Pericardium fibroblast (primary cell): Measurements from ENCODE around the gene FLYWCH2. TPM values are rescaled to one million over a fixed set of nuclear protein-coding genes. Genes with fewer than 3 reads are reported as not detected.

Source experiments
- total RNA-seq: library from RNA; depleted of rRNA; stranded (reverse); fragments of >200 nt; gene quantifications from 2 replicates; pipeline ENCODE4 v1.2.3, GENCODE V29; 2015

FLYWCH2 gene, protein sequence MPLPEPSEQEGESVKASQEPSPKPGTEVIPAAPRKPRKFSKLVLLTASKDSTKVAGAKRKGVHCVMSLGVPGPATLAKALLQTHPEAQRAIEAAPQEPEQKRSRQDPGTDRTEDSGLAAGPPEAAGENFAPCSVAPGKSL
- total RNA-seq = 74.9 and 165 TPM in 2 replicates

DNA sequence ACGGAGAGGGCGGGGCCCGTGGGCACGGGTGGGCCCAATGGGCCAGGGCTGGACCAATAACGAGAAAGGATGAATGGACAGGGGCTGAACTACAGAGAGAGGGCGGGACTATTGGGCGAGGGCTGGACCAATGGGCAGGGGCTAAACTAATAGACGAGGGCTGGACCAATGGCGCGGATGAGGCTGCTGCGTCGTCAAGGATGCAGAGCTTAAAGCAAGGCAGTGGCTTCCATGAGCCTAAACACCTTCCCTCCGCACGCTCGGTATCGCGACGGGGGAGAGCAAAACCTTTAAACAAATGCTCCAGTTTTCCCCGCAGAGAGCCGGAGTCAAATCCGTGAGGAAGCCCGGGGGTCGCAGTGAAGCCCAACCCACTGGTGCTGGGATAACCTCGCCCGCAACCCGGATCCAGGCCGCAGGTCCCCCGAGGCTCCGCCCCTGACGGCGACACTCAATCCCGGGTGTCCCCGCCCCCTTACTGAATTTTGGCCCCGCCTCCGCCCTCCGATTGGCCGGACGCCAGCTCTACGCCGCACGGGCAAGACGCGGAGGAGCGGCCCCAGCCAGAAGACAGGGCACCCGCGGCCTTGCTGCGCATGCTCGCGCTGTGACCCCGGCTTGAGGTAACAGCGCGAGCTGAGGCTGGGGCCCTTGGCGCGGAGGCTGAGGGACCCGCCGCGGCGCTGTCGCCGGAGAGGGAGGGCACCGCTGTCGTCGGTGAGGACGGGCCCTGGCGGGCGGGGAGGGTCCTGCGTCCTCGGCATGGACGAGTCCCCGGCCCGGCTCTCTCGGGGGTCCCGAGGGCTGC, at the start of gene FLYWCH2:
Gene FLYWCH2 (plus strand): TSS at position 566 of the 808 bp plus-strand sequence. CDS start 13,235 bp downstream, outside the sequence.

DNA sequence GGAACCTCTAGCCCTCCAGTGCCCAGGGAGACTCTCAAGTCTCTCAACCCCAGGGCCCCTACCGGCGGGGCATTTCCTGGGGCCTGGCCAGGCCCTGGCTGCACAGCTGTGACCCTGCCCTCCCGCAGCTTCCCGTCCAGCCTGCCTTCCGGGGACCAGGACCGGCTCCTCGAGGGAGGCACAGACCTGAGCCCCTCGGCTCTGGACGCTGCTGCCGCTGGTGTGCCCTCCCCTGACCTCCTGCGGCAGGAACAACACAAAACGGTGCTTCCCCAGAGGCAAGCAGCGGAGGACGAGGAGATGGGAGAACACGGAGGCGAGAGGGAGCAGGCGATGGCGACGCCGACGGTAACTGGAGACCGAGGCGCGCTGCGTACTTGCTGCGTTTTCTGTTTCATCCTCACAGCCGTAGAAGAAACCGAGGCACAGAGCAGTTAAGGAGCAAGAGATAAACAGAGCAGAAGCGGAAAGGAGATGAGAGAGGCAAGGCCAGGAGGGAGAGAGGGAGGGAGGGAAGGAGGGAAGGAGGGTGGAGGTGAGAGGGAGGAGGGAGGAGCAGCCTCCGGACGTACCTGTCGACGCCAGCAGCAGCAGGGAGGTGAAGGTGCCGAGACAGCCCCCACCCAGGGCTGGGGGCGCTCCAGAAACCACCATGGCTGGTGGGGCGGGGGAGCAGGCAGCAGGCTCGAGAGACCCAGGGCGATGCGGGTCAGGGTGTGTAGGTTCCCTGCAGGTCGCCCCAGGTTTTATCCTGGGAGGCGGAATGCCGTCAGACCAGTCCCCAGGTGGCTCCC, 25.4 kb upstream of the FLYWCH2 start, which contains the start of gene PRSS22:
Gene PRSS22 (minus strand): TSS at position 720 of the 794 bp plus-strand sequence. CDS start 66 bp downstream, at position 654.

DNA sequence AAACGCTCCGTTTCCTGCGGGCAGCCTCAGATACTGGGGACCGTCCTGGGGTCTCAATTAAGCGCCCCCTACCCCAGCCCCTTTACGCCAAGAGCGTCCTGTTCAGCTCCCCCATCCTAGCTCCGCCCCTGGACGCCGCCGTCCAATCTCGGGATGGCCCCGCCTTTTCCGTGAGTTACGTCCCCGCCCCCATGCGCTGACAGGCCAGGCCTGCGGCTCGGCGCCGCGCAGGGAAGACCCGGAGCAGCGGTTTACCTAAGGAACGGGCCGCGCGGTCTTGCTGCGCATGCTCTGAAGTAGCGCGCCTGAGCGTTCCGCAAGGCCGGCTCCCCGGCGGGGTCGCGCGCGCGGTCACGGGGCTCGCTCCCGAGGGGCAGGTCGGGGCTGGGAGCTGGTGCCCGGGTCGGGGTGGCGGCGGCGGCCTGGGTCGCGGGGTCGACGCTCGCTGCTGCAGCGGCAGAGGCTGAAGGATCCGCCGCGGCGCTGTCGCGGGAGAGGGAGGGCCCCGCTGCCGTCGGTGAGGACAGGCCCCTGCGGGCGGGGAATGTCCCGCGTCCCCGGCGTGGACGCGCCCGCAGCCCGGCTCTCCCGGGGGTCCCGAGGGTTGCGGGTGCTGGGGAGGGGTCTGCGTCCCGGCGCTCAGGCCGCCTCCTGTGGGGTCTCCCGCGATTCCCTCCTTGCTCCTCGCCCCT, 28.8 kb downstream of the FLYWCH2 start, which contains the start of gene FLYWCH1:
Gene FLYWCH1 (plus strand): TSS at position 294 of the 692 bp plus-strand sequence. CDS start 17,755 bp downstream, outside the sequence.

Other genes with a start within 250 kb of the FLYWCH2 start
- gene KCTD5, start 200.7 kb upstream of the FLYWCH2 start, total RNA-seq = 19.1 and 28.0 TPM in 2 replicates
- gene PRSS27, start 163.0 kb upstream of the FLYWCH2 start, total RNA-seq = 0.23 and 3.6 TPM in 2 replicates
- 75.3 and 87.8 TPM in 2 replicates for gene SRRM2, start 130.6 kb upstream of the FLYWCH2 start, total RNA-seq
- gene ELOB, start 105.9 kb upstream of the FLYWCH2 start, total RNA-seq = 326 and 385 TPM in 2 replicates
- not detected in 2 replicates for gene PRSS33, start 95.7 kb upstream of the FLYWCH2 start, total RNA-seq
- not detected in 2 replicates for gene PRSS41, start 84.7 kb upstream of the FLYWCH2 start, total RNA-seq
- 3.8 TPM in 1 of 2 replicates, not detected in the other for gene PRSS21, start 66.0 kb upstream of the FLYWCH2 start, total RNA-seq
- 2.1 and 2.5 TPM in 2 replicates for gene ZG16B, start 52.9 kb upstream of the FLYWCH2 start, total RNA-seq
- gene PRSS22, start 25.0 kb upstream of the FLYWCH2 start, total RNA-seq = not detected in 2 replicates
- gene FLYWCH1, start 28.7 kb downstream of the FLYWCH2 start, total RNA-seq = 27.7 and 33.2 TPM in 2 replicates
- gene KREMEN2, start 81.1 kb downstream of the FLYWCH2 start, total RNA-seq = 0.23 and 1.8 TPM in 2 replicates
- 1.8 and 4.0 TPM in 2 replicates for gene PAQR4, start 86.1 kb downstream of the FLYWCH2 start, total RNA-seq
- 2.7 and 3.0 TPM in 2 replicates for gene PKMYT1, start 97.2 kb downstream of the FLYWCH2 start, total RNA-seq
- not detected in 2 replicates for gene CLDN9, start 129.7 kb downstream of the FLYWCH2 start, total RNA-seq
- gene CLDN6, start 135.0 kb downstream of the FLYWCH2 start, total RNA-seq = 0.12 and 0.51 TPM in 2 replicates
- 70.5 and 162 TPM in 2 replicates for gene TNFRSF12A, start 137.2 kb downstream of the FLYWCH2 start, total RNA-seq
- 64.4 and 69.3 TPM in 2 replicates for gene HCFC1R1, start 140.7 kb downstream of the FLYWCH2 start, total RNA-seq
- 24.8 and 30.0 TPM in 2 replicates for gene THOC6, start 140.8 kb downstream of the FLYWCH2 start, total RNA-seq
- 0.23 TPM in 1 of 2 replicates, not detected in the other for gene BICDL2, start 153.7 kb downstream of the FLYWCH2 start, total RNA-seq
- gene MMP25, start 163.3 kb downstream of the FLYWCH2 start, total RNA-seq = under 0.01 TPM in 1 of 2 replicates, not detected in the other
- gene IL32, start 182.4 kb downstream of the FLYWCH2 start, total RNA-seq = 10.7 and 13.4 TPM in 2 replicates
- gene ZSCAN10, start 216.1 kb downstream of the FLYWCH2 start, total RNA-seq = not detected in 2 replicates
- 10.3 and 10.6 TPM in 2 replicates for gene ZNF205, start 229.4 kb downstream of the FLYWCH2 start, total RNA-seq